Activated CD8-positive, alpha-beta memory T cell treated with anti-CD3 and anti-CD28 coated beads, Interleukin-2, amount 50 U/mL, for 1 hour (primary cell): ENCODE results near the gene UBE2QL1.
"Not testable (repeated sequence)": the region's sequence is repeated elsewhere in the genome, so short reads cannot be mapped to it uniquely, and the experiment has no call there.

ENCODE experiments used
- DNase-seq: peaks from one replicate; pipeline ENCODE4 v3.0.0-alpha.2; 2020; ENCODE audit errors: extremely low read depth

The UBE2QL1 gene

DNA sequence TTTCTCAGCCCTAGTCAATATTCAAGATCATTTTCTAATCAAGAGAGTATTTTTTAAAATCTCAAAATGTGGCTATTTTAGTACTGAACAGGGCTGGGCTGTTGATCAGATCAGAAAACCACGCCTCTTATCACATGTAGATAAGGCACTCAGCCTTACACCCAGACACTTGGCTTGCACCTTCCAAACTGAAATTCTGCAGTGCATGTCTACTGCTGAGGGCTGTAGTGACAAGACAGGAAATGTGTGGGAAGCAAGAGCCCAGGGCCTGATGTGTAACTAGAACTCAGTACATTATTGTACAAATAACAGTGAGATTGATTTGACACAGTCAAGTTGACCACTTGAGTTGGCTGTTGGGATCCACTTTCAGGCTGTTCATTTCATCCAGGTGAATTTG, 48.6 kb downstream of the UBE2QL1 start:
- no peak for DNase-seq

DNA sequence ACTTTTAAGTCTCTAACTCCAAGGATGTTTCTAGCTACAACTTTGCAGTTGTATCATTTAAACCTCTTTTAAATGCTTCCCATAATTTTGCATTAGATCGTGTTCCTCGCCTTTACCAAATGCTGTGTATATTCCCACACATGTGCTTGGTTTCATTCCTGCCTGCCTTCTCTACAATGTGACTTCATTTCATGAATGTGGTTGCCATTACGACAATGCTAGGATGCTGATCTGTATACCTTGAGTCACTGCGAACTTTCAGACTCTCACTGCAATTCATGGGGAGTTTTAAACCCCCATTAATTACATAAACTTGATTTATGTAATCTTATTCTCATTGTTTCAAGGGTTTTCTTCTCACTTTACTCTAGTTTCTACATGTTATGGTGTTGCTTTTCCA, 50.3 kb downstream of the UBE2QL1 start:
- no peak for DNase-seq

- DNase-seq = no peak
Observed at GRCh38 chr5:6501701-6502100, 53.0 kb downstream of the UBE2QL1 start.

DNA sequence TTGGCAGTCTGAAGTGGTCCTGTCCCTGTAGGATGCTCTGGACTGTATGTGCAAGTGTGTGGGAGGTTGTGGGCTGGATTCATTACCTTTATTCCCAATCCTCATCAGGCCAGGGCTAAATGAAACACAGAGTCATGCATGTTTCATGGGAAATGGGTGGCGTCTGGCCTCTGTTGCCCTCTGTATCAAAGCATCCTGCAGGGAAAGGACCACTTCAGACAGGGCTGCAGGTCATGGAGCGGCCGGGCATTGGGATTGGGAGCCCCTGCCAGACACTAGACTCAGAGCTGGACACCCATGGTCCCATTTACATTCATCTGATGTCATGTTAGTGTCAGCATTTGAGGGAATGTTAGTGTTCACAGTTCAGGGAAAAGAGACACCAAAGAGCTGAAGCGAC, 53.8 kb downstream of the UBE2QL1 start:
- no peak for DNase-seq

- DNase-seq = no peak
Observed at GRCh38 chr5:6503342-6503741, 54.7 kb downstream of the UBE2QL1 start.

DNA sequence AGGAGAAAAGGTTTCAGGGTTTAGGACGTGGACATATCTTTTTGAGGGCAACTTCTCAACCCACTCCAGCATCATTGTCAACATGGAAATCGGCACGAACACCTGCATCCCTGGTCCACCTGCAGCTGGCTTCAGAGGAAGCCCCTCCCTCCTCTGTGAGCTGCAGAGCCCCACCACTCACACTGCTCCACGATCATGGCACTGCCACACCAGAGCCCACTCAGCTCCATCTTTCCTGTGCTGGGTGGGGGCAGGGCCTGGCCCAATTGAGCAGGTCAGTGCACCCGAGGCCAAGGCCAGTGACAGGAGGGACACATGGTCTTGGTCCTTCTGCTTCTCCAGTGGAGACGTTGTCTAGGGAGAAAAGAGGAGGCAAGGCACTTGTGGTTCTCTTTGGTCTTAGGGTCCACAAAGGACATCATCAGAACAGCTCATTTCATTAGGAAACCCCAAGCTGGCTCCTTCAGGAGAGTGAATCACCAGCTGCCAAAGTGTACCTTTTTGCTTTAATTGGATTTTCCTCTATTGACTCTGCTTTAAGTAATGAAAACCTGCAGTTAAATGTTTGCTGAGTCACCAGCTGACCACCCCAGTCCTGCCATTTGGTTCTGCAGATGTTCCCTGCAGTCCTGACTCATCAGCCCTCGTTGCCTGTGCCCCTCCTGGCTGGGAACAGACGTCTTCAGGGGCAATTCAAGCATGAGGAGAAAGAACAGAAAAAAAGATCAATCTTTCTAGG, 56.2 kb downstream of the UBE2QL1 start:
- DNase-seq = no peak

GRCh38 chr5:6505416-6505755, 56.7 kb downstream of the UBE2QL1 start:
- no peak for DNase-seq

DNA sequence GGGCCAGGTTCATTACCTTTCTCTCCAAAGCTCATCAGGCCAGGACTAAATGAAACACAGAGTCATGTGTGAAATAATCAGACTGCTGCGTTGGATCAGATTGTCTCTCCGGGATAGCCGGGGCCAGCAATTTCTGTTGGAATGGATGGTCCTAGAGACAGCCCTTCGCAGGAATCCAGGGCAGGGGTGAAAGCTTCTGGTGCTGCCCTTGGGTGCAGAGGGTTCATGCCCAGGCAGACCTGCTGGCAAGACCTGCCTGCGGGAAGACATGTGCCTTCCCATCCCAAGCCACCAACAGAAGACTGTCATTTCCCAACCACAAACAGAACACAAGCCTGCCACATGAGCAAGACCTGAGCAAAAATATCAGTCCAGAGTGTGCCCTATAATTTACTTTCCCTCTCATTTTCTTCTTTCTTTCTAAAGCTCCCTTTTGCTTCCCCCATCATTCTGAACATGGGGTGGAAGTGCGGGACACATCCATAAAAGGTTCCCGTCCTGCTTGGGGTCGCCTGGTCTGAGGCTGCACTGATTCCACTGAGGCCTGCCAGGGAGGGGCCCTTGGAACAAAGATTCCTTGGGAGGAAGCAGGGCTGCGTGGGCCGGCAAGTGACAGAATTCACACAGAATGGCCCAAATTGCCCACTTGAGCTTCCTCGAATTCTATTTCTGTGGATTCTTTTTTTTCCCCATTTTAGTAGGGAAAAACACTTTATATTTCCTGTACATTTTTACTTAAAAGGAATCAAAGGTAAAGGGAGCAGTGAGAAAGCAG, 57.3 kb downstream of the UBE2QL1 start:
- no peak for DNase-seq

DNA sequence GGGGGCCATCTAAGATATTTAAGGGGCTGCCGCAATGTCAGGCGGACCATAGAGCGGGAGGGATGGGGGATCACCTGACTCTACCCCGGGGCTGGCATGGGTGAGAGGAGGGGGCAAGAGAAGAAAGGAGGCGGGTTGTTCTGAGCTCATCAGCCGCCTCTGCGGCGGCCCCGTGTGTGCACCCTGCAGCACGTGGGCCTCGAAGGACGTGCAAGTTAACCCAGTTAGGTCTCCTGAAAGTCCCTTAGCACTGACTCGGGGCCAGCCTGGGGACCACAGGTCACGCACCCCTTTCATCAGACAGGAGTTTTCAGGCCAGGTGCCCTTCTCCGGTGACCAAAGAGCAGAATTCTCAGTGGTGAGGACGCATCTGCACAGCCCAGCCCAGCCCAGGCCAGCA, 58.0 kb downstream of the UBE2QL1 start:
- no peak for DNase-seq

DNA sequence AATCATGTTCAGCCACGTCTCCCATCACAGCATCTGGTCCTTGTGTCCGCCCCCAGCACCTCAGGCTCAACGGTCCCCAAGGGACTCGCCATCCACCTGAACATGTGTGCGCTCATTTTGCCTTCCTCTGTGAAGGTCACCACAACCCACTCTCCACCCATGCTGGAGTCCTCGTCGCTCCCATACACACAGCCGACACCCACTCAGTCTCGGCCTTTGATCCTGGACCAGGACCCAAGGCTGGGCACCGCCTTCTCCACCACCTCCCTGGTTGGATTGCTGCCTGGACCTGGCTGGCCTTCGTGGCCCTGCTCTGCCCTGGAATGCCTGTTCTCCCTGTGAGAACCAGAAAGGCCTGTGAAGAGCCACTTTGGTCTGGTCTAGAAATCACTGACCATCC, 60.3 kb downstream of the UBE2QL1 start:
- no peak for DNase-seq

DNA sequence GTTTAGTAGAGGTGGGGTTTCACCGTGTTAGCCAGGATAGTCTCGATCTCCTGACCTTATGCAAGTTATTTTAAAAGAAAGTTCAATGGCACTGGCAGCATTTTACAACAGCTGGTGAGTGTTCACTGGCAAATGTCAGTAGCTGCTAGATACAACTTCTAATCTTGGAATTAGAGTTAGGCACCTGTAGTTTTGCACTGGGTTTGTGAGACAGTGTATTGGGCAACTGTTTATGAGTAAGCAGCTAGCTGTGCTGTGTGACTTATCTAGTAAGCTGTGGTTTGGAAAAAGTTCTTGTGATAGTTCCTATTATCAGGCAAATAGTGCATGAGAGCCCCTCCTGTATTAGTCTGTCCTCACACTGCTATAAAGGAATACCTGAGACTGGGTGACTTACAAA, 61.5 kb downstream of the UBE2QL1 start:
- no peak for DNase-seq

DNA sequence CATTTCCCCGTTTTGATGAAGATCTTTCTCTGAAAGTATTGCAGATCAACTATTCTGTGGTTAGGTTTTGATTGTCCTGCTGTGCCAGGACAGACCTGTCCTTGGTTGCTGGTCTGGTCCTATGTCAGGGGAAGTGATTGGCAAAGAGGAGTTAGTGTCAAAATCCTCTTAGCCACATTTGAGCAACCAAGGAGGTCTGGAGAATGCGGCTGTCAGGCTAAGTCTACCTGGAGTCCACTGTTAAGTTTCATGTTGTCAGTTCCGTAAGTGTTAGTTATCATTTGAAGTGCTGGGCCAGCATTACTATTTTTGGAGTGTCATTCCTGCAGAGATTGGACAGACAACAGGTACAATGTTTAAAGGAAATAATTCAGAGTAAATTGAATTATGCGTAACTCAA, 62.3 kb downstream of the UBE2QL1 start:
- no peak for DNase-seq

GRCh38 chr5:6515812-6516211, 67.2 kb downstream of the UBE2QL1 start:
- DNase-seq = not testable (repeated sequence)

GRCh38 chr5:6516823-6517222, 68.2 kb downstream of the UBE2QL1 start:
- DNase-seq = no peak

DNA sequence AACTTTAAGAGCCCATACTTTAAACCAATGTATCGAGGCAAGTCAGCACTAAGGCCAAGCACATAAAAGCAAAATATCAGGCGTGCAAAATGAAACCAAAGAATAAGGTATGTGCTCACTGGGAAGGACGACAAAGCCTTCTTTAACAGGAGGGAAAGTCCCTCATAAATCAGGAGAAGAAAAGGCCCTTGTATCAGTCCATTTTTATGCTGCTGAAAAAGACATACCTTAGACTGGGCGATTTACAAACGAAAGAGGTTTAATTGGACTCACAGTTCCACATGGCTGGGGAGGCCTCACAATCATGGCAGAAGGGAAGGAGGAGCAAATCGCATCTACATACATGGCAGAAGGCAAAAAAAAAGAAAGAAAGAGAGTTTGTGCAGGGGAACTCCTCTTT, 68.9 kb downstream of the UBE2QL1 start:
- no peak for DNase-seq

DNA sequence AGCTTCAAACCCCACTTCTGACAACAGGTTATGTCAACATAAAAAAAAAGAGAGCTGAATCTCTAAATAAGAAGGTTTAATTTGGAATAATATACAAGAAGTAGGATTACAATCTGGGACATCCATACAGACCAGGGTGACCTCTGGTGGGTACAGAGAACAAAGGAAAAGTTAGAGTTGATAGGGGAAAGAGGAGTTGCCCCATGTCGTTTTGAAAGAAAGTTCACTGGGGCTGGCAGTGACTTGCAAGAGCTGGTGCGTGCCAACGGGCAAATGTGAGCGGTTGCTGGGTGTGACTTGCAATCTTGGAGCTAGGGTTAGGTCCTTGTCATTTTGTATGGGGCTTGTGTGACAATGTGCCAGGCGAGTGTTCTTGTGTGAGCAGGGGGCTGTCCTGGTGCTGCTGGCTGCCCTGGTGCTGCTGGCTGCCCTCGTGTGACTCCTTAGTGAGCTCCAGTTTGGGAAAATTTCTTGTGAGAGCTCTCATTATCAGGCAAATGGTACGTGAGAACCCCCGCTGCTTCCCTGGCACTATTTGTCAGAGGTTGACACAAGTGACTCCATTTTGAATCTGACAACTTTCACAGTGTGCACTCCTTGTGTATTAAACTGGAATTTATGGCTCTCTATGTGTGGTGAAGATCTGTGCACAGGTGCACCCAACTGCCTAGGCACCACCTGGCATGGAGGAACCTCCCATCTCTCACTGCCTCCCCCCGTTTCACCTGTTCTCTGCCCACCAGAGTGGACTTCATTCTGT, 69.8 kb downstream of the UBE2QL1 start:
- DNase-seq = no peak

- DNase-seq = no peak
Observed at GRCh38 chr5:6520201-6520600, 71.5 kb downstream of the UBE2QL1 start.

DNA sequence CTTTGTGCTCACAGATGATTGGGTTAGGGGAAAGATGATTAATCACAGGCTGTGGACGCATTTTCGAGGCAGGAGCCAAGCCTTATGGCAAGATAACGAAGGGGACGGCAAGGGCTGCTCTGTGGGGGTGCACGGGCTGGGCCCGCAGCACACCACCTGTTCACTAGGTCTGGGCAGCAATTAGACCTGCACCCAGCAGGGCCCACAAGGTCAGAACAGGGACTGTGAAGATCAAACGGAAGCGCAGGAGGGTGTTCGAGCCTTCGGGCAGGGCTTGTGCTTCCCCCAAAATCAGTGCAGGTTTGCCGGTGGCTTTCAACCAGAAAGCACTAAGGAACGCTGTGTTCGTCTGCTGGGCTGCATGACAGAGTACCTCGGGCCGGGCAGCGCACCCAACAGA, 73.7 kb downstream of the UBE2QL1 start:
- DNase-seq = no peak

DNA sequence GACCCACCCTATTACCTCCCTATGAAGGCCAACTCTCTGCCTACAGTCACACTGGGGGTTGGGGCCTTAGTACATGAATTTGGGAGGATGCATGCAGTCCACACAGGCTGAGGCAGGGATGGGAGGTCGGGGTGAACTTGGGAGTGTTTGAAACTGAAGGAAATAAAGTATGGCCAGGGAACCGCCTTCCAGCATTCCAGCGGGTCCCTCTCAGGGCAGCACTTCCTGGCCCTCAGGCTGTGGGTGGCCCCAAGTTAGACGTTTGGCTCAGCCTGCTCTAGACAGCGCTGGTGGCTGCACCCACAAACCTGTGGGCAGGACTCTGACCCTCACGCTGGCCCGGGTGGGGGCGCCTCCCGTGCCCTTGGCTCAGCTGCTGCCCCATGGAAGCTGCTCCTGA, 74.3 kb downstream of the UBE2QL1 start:
- DNase-seq = no peak

DNA sequence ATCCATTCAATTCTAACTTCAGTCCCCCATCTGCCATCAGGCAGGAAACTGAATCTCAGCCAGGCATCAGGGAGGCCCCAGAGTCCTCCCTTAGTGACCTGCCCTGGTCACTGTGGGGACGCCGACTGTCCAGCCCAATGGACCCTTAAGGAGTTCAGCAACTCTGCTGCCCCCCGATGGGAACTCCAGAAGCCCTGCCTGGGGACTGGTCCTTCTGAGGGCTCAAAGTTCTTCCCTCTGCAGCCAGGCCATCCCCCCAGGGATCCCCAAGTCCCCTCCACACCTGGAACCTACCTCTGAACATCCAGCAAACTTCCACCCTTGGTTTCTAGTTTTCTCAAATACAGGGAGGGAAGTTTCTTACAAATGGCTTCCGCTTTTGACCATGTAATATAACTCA, 76.8 kb downstream of the UBE2QL1 start:
- DNase-seq = no peak

GRCh38 chr5:6525910-6526309, 77.3 kb downstream of the UBE2QL1 start:
- DNase-seq = no peak

DNA sequence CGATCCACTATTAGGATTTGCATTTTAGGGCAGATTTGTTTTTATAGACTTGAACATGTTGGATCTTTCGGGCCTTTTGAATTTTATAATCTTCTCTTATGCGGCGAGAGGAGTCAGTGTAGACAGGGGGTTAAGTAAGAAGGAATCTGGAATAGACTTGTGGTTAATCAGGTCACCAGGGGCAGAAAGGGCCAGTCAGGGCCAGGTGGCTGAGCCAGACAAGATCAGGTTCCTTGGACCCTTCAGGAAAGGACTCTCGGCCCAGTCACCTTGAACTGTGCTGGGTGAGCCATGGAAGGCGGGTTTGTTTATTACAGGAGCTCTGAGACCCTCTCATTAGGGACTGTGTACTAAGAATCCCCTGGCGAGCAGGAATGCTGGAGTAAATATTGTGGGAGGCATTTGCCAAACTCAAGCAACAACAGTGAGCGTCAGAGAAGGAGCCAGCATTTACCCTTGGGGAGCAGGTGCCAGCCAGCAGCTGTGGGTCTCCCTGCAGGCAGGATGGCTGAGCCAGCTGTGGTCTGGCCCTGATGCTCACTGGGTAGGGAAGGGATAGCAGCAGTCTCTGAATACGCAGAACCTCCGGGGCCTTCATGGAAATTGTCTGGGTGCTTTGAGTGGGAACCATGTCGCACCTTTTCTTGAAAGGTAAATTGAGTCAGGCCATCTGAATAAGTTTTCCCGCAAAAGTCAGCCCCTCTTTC, 79.2 kb downstream of the UBE2QL1 start:
- no peak for DNase-seq
